ENCODE data around the gene WDR59.

The WDR59 gene

GRCh38 chr16:74902161-74902560, 82.8 kb downstream of the WDR59 start:
- DNase-seq = no peak

GRCh38 chr16:74901606-74902005, 83.3 kb downstream of the WDR59 start:
- DNase-seq = no peak

- no peak for DNase-seq
These were observed 85.1 kb downstream of the WDR59 start for GRCh38 chr16:74899816-74900215.

GRCh38 chr16:74898659-74899058, 86.3 kb downstream of the WDR59 start:
- no peak for DNase-seq

- no peak for DNase-seq
These were observed 88.2 kb downstream of the WDR59 start for GRCh38 chr16:74896389-74897370.

GRCh38 chr16:74893541-74893940, 91.4 kb downstream of the WDR59 start:
- DNase-seq = no peak

- DNase-seq = no peak
These were observed 92.1 kb downstream of the WDR59 start for GRCh38 chr16:74892574-74893461.

GRCh38 chr16:74888888-74889287, 96.0 kb downstream of the WDR59 start:
- DNase-seq = no peak

- DNase-seq = no peak
These were observed 96.6 kb downstream of the WDR59 start for GRCh38 chr16:74888232-74888862.

GRCh38 chr16:74887084-74887483, 97.8 kb downstream of the WDR59 start:
- DNase-seq = no peak

- DNase-seq = no peak
These were observed 107.2 kb downstream of the WDR59 start for GRCh38 chr16:74877706-74878105.

GRCh38 chr16:74874912-74875546, 109.9 kb downstream of the WDR59 start:
- no peak for DNase-seq

- DNase-seq = no peak
These were observed 110.8 kb downstream of the WDR59 start for GRCh38 chr16:74874123-74874522.

GRCh38 chr16:74872302-74872701, 112.6 kb downstream of the WDR59 start:
- no peak for DNase-seq

GRCh38 chr16:74871608-74872007, 113.3 kb downstream of the WDR59 start:
- no peak for DNase-seq

- DNase-seq = peak; percentile 21
These were observed 116.4 kb downstream of the WDR59 start for GRCh38 chr16:74868501-74868900.

- DNase-seq = no peak
These were observed 116.9 kb downstream of the WDR59 start for GRCh38 chr16:74868035-74868434.

GRCh38 chr16:74867281-74867849, 117.6 kb downstream of the WDR59 start:
- DNase-seq = no peak

- DNase-seq = no peak
These were observed 118.9 kb downstream of the WDR59 start for GRCh38 chr16:74865922-74866598.

GRCh38 chr16:74862743-74863244, 122.1 kb downstream of the WDR59 start:
- DNase-seq = peak; percentile 54

- no peak for DNase-seq
These were observed 132.4 kb downstream of the WDR59 start for GRCh38 chr16:74852500-74852875.

Data from activated CD4-positive, alpha-beta T cell treated with anti-CD3 and anti-CD28 coated beads, Interleukin-2, amount 50 U/mL, for 16 hours (primary cell).